ENCODE results near the gene CCL26. TPM values are rescaled to one million over a fixed set of nuclear protein-coding genes. Genes with fewer than 3 reads are reported as not detected.
A peak's percentile ranks its signal among the peaks of the same experiment; 100 is the strongest.

CCL26 gene
- total and polyA plus RNA-seq, 10 of the 15 experiments (the other 5 are each of a cell fraction or from before 2014, with no cell fraction given), result not detected

GRCh38 chr7:75738604-75738974, 33.4 kb downstream of the CCL26 start, which contains the start of gene HIP1 (continued):
- TF ChIP-seq NR2C2 (IDR thresholded peaks at IDR 0.05; ENCODE audit: borderline replicate concordance, control insufficient read depth, insufficient read length, low read depth) (no peak), SMAD5 (IDR thresholded peaks at IDR 0.05; ENCODE audit: low read depth) (no peak), IRF5 (IDR thresholded peaks at IDR 0.05; ENCODE audit: borderline replicate concordance) (no peak), ZNF207 (IDR thresholded peaks at IDR 0.05; ENCODE audit: borderline replicate concordance) (0 out of 2 replicates have a peak, but pooled peaks have one; percentile 55), CBX5 (IDR thresholded peaks at IDR 0.05; ENCODE audit: low read depth) (no peak), TARDBP (IDR thresholded peaks at IDR 0.05; ENCODE audit: borderline replicate concordance) (no peak), KDM1A (IDR thresholded peaks at IDR 0.05; ENCODE audit: borderline replicate concordance) (no peak)

GRCh38 chr7:75737856-75738603, 34.0 kb downstream of the CCL26 start:
- Histone ChIP-seq H3K4me1 (ENCODE audit: control insufficient read depth, insufficient read depth, low read length) (peaks cover 18% of the 10 kb centered on the region), H3K27me3 (replicated peaks in 1 of 2; ENCODE audit: control insufficient read depth in 2 of 2, insufficient read depth in 2 of 2, low read length in 1 of 2) (no peaks in the 10 kb centered on the region), H3K36me3 (ENCODE audit: control insufficient read depth in 2 of 2, insufficient read depth in 2 of 2, low read length in 1 of 2) (no peaks in the 10 kb centered on the region), H2AFZ (ENCODE audit: control insufficient read depth, low read depth, low read length) (peak overlapping the region; percentile 78), H3K27ac (ENCODE audit: control insufficient read depth, insufficient read depth) (no peak overlapping the region), H3K9me3 (replicated peaks; ENCODE audit: control insufficient read depth, insufficient read depth, low read length) (no peaks in the 10 kb centered on the region), H3K9ac (ENCODE audit: control insufficient read depth, insufficient read depth, low read length) (peak overlapping the region; percentile 63), H3K79me2 (ENCODE audit: control insufficient read depth, insufficient read depth, low read length) (no peaks in the 10 kb centered on the region), H3K4me2 (ENCODE audit: control insufficient read depth, insufficient read depth) (peak overlapping the region; percentile 86), H4K20me1 (ENCODE audit: control insufficient read depth, insufficient read depth) (no peaks in the 10 kb centered on the region), H3K4me3 (peak overlapping the region; percentile 99)
- no TSS peak for BruUV-seq (replicated peaks)
- TF ChIP-seq IKZF1 (conservative IDR thresholded peaks at IDR 0.05) (peak; percentile 44), SPI1 (IDR thresholded peaks at IDR 0.05; ENCODE audit: borderline replicate concordance, insufficient read depth, low read depth, low read length) (0 out of 2 replicates have a peak, but pooled peaks have one; percentile 14), EGR1 (IDR thresholded peaks at IDR 0.05; ENCODE audit: borderline replicate concordance in 1 of 2, low read depth in 2 of 2, low read length in 2 of 2) (peak in 1 of 2 experiments; percentile 30; a peak in 1 of 3 replicates), ASH2L (IDR thresholded peaks at IDR 0.05; ENCODE audit: borderline replicate concordance, low read depth) (no peak)
- WGBS (ENCODE audit: insufficient coverage, insufficient replicate concordance, low lambda C conversion rate, missing lambda C conversion rate), result 27% methylated on average over 18 of the region's 18 CpGs
- ChIA-PET POLR2A (no interaction called here), CTCF (interaction anchor here (1.8 kb wide), 1 partner anchor 24 kb away, joined by 7 read pairs; no protein-coding TSS in a partner anchor), SMC1A (ENCODE audit: uncharacterized antibody, unreplicated experiment) (no interaction called here), RAD21 (ENCODE audit: unreplicated experiment) (interaction anchor here (1.3 to 2.7 kb wide), 3 partner anchors 10 to 24 kb away, joined by 5 to 10 read pairs (median 6); no protein-coding TSS in a partner anchor)
- DNase-seq (ENCODE audit: low read depth, low spot score) (no peak), FAIRE-seq (no peak), ATAC-seq (no peak)
- intact Hi-C loops (cut with micrococcal nuclease; ENCODE audit: unreplicated experiment) (no loop called here), in situ Hi-C loops (cut with MboI) (no loop called here)

All from GM12878 (cell line).